H1 (cell line): ENCODE measurements around the gene SLC43A2.

Experiments
- BCL11A ChIP-seq, 2 experiments: IDR thresholded peaks; one replicate each; pipeline ENCODE4 v1.6.1; 2011; ENCODE audit warnings: low read depth in 2 of 2, low read length in 2 of 2, mild to moderate bottlenecking in 2 of 2
- CBX5 ChIP-seq: fragments of 300-800, 300-1000 bp; sonication (generic); IDR thresholded peaks from 2 replicates; pipeline ENCODE4 v1.7.1; 2016; ENCODE audit warnings: antibody characterized with exemption, low read length, low read depth
- HDAC6 ChIP-seq: IDR thresholded peaks from one replicate; pipeline ENCODE4 v1.7.1; 2012; ENCODE audit warnings: low read depth, mild to moderate bottlenecking, inconsistent platforms, low read length, moderate library complexity
- JUN ChIP-seq: IDR thresholded peaks from 2 replicates; pipeline ENCODE4 v1.6.1; 2011; ENCODE audit warnings: low read depth, mild to moderate bottlenecking, improper control_type of control experiment, low read length
- KDM5A ChIP-seq: fragments of 200-600 bp; IDR thresholded peaks from 2 replicates; pipeline ENCODE4 v1.7.1; 2012; ENCODE audit warnings: mild to moderate bottlenecking, low read length, inconsistent platforms, mixed read lengths
- POLR2A ChIP-seq, 2 experiments: IDR thresholded peaks; 1 replicate in 1 of 2; 2 replicates in 1 of 2; pipeline ENCODE4 v1.6.1; 2011; ENCODE audit warnings: low read depth in 2 of 2, low read length in 2 of 2, mild to moderate bottlenecking in 2 of 2; ENCODE audit errors: control extremely low read depth in 1 of 2
- POLR2AphosphoS5 ChIP-seq: IDR thresholded peaks from 2 replicates; pipeline ENCODE4 v1.6.1; 2011; ENCODE audit warnings: low read depth, low read length
- RNF2 ChIP-seq: fragments of 200-900, 300-1000 bp; sonication (generic); IDR thresholded peaks from 2 replicates; pipeline ENCODE4 v1.7.1; 2016; ENCODE audit warnings: borderline replicate concordance, low read depth, mild to moderate bottlenecking, antibody characterized with exemption, low read length; ENCODE audit not compliant: poor library complexity, severe bottlenecking; ENCODE audit errors: missing control alignments
- SP1 ChIP-seq: IDR thresholded peaks from 2 replicates; pipeline ENCODE4 v1.6.1; 2011; ENCODE audit warnings: low read depth, low read length
- SUZ12 ChIP-seq: fragments of 200-600 bp; sonication (generic); IDR thresholded peaks from 2 replicates; pipeline ENCODE4 v1.6.1; 2012; ENCODE audit warnings: mild to moderate bottlenecking, inconsistent platforms, low read length, moderate library complexity, mixed read lengths
- TAF7 ChIP-seq: optimal IDR thresholded peaks from 2 replicates; pipeline ENCODE3; 2011; ENCODE audit warnings: low read depth, mild to moderate bottlenecking, inconsistent platforms, low read length, moderate library complexity, borderline replicate concordance
- TCF12 ChIP-seq: IDR thresholded peaks from 2 replicates; pipeline ENCODE4 v1.6.1; 2011; ENCODE audit warnings: low read depth, mild to moderate bottlenecking, low read length
- TF ChIP-seq, protein P1 (sequence below), 3 experiments: IDR thresholded peaks; 1 replicate in 2 of 3; 2 replicates in 1 of 3; pipeline versions ENCODE4 v1.5.1 to v1.6.1; 2011; ENCODE audit warnings: low read length in 3 of 3, mild to moderate bottlenecking in 3 of 3, inconsistent platforms in 2 of 3, low read depth in 1 of 3, moderate library complexity in 1 of 3; ENCODE audit not compliant: insufficient read depth in 1 of 3; ENCODE audit errors: control extremely low read depth in 1 of 3

DNA sequence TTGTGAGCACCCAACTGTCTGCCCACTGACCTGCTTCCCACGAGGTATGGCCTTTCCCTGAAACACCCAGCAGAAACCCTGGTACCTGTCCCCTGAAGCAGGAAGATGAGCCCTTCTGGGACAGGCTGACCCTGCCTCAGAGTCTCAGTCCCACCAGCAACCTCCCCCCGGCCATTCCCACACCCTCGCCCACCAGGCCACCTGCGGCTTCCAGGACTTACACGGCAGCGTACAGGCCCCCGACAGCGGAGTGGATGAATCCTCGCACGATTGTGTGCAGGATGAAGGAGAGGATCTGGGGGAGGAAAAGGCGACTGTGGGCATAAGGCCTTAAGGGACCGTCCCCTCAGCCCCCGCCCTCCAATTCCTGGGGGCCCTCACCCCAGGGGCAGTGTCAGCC is 50.6 kb downstream of the SLC43A2 start:
- no peak for TF ChIP-seq RNF2
- TF ChIP-seq POLR2A (IDR thresholded peaks at IDR 0.05; ENCODE audit: control extremely low read depth in 1 of 2, low read depth in 2 of 2, low read length in 2 of 2), result no peak
- TF ChIP-seq, protein P1, sequence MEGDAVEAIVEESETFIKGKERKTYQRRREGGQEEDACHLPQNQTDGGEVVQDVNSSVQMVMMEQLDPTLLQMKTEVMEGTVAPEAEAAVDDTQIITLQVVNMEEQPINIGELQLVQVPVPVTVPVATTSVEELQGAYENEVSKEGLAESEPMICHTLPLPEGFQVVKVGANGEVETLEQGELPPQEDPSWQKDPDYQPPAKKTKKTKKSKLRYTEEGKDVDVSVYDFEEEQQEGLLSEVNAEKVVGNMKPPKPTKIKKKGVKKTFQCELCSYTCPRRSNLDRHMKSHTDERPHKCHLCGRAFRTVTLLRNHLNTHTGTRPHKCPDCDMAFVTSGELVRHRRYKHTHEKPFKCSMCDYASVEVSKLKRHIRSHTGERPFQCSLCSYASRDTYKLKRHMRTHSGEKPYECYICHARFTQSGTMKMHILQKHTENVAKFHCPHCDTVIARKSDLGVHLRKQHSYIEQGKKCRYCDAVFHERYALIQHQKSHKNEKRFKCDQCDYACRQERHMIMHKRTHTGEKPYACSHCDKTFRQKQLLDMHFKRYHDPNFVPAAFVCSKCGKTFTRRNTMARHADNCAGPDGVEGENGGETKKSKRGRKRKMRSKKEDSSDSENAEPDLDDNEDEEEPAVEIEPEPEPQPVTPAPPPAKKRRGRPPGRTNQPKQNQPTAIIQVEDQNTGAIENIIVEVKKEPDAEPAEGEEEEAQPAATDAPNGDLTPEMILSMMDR (IDR thresholded peaks at IDR 0.05; ENCODE audit: control extremely low read depth in 1 of 3, insufficient read depth in 1 of 3, low read depth in 1 of 3, low read length in 3 of 3), result no peak
- no peak for TF ChIP-seq TCF12
- TF ChIP-seq KDM5A, result no peak
- TF ChIP-seq CBX5, result no peak
- TF ChIP-seq JUN, result no peak
- TF ChIP-seq TAF7, result no peak
- TF ChIP-seq POLR2AphosphoS5, result no peak
- TF ChIP-seq SP1, result no peak
- TF ChIP-seq SUZ12, result no peak
- TF ChIP-seq HDAC6, result no peak
- no peak for TF ChIP-seq BCL11A (IDR thresholded peaks at IDR 0.05; ENCODE audit: low read depth in 2 of 2, low read length in 2 of 2)
